Uterus (tissue), 2 donors: ENCODE data around the gene SMC1A.

Experiments used
- CTCF ChIP-seq, 4 experiments: fragments of 200-600 bp in 2 of 4; fragments of 450-650 bp in 2 of 4; sonication (generic) in 2 of 4; IDR thresholded peaks; one replicate each; pipeline ENCODE4 v1.5.1; 2016 to 2019; ENCODE audit warnings: antibody characterized with exemption in 4 of 4, mild to moderate bottlenecking in 2 of 4, moderate library complexity in 1 of 4
- POLR2A ChIP-seq, 2 donors: fragments of 450-650 bp; IDR thresholded peaks; one replicate each; pipeline ENCODE4 v1.6.1; 2016; ENCODE audit warnings: antibody characterized with exemption in 2 of 2, mild to moderate bottlenecking in 1 of 2, moderate library complexity in 1 of 2

- TF ChIP-seq POLR2A (IDR thresholded peaks at IDR 0.05) = no peak
- TF ChIP-seq CTCF (IDR thresholded peaks at IDR 0.05) = no peak
Measured at GRCh38 chrX:53429755-53430154, 7.3 kb upstream of the SMC1A start.
